A172 (cell line): Measurements from ENCODE around the gene FAM217A. TPM values are rescaled to one million over a fixed set of nuclear protein-coding genes. Genes with fewer than 3 reads are reported as not detected.

Experiments used
- DNase-seq: peaks from one replicate; pipeline ENCODE4 v3.0.0-alpha.2; 2015; ENCODE audit warnings: low spot score
- total RNA-seq: library from RNA; depleted of rRNA; stranded (reverse); fragments of >200 nt; shearing (Covaris generic); gene quantifications from 2 replicates; pipeline ENCODE4 v1.2.3, GENCODE V29; 2014; rRNA removed

FAM217A gene
- total RNA-seq, 1 experiment from 2014 or later = not detected

- peak; percentile 21 for DNase-seq
These were observed 56.9 kb downstream of the FAM217A start for GRCh38 chr6:4021854-4022695.

GRCh38 chr6:4021133-4021853 lies 57.6 kb downstream of the FAM217A start:
- peak; percentile 95 for DNase-seq

GRCh38 chr6:4020822-4021132 lies 58.2 kb downstream of the FAM217A start:
- no peak for DNase-seq

GRCh38 chr6:4018924-4019236 lies 60.1 kb downstream of the FAM217A start:
- no peak for DNase-seq

Other genes starting within 250 kb of the FAM217A start
- gene FAM50B, start 229.8 kb downstream of the FAM217A start, total RNA-seq = 5.0 and 5.8 TPM in 2 replicates
- 163 and 235 TPM in 2 replicates for gene ECI2, start 56.4 kb upstream of the FAM217A start, total RNA-seq